HG02798 (cell line): Measurements from ENCODE around the gene MMP15.
"Not testable (repeated sequence)": the region's sequence is repeated elsewhere in the genome, so short reads cannot be mapped to it uniquely, and the experiment has no call there.

Experiments
- ATAC-seq: cut with Tn5 transposase; IDR thresholded peaks from one replicate; pipeline ENCODE4 v1.9.1; 2021; ENCODE audit warnings: mild to moderate bottlenecking; ENCODE audit not compliant: unreplicated experiment, poor library complexity

Gene MMP15

DNA sequence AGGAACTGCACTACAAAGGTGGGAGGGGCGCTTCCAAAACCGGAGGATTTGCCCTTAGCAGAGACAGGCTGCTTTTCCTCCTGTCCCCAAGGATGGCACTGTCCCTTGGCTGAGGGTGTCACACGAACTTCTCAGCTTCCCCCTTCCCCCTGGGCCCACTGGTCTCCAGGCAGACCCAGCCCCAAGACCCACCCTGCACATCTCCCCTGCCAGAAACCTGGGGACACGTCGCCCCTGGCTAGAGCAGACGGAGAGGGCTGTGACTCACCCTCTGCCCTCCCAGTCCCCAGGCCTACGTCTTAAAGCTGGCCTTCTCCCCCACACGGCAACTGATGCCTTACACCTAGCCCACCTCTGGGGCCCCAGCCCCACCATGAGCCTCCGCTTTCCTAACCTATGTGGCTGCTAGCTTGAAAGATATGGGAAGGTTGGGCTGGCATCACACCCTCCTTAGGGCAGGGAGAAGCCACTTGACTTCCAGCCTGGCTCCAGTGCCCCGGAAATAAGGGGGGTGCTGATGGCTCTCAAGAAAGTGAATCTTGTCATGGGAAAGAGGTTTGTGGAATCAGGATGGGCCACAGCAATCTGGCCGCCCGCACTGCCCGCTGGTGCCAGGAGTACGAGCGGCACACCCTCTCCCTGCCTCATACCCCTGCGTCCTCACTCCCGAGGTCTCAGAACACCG lies 29.7 kb upstream of the MMP15 start:
- no peak for ATAC-seq

DNA sequence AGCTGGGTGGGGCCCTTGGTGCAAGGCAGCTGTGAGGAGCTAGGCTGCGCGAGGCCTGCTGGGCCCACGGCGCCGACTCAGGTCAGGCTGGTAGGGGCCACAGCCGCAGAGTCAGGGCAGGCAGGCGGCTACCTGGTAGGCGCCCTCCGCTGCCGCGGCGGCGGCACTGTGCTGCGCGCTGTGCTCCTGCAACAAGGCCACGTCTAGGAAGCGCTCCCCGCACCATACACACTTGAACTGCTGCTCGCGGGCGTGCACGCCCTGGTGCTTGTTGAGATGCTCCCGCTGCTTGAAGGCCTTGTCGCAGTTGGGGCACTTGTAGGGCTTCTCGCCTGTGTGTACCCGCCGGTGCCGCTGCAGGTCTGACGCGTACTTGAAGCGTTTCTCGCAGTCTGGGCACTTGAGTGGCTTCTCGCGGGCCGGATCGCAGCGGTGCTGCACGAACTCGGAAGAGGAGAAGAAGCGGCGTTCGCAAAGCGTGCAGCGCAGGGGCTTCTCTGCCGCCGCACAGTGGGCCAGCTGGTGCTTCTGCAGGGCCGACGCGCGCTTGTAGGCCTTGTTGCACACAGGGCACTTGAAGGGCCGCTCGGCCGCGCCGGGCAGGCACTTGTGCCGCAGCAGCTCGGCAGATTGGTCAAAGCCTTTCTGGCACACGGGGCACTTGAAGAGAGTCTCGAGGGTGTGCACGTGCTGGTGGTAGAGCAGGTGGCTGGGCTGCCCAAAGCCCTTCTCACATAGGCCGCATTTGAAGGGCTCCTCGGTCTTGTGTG lies 29.0 kb upstream of the MMP15 start:
- no peak for ATAC-seq

DNA sequence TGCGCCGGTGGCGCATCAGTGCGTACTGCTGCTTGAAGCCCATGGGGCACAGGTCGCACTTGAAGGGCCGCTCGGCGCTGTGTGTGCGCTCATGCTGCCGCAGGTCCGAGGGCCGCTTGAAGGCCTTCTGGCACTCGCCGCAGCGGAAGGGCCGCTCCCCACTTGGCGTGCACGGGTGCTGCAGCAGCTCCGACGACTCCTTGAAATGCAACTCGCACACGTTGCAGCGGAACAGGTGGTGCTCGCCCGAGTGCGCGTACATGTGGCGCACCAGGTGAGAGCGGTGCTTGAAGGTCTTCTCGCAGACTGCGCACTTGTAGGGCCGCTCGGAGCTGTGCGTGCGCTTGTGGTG lies 28.4 kb upstream of the MMP15 start:
- ATAC-seq, result no peak

DNA sequence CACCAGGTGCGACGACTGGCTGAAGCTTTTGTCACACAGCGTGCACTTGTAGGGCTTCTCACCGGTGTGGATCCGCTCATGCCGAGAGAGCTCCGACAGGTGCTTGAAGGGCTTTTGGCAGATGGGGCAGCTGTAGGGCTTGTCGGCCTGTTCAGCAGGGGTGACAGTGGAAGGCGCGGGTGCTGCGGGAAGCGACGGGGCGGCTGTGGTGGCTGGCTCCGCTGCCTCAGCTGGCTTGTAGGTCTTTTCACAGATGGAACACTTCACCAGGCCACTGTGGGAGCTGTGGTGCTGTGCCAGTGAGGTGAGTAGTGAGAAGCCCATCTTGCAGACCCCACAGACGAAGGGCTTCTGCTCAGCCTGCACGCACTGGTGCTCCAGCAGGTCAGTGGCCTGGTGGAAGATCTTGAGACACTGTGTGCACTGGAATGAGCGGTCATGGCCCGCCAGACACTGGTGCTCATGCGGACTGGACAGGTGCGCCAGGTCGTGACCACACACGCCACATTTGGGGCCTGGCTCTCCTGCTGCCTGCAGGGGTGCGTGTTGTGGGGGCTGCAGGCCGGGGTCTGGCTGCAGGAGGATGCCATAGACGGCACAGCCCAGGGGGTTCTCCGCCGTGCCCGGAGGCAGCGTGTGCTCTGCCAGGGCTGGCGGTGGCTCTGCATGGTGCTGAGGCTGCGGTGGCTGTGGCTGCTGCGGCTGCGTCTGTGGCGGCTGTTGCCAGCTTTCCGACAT lies 27.9 kb upstream of the MMP15 start:
- ATAC-seq, result no peak

DNA sequence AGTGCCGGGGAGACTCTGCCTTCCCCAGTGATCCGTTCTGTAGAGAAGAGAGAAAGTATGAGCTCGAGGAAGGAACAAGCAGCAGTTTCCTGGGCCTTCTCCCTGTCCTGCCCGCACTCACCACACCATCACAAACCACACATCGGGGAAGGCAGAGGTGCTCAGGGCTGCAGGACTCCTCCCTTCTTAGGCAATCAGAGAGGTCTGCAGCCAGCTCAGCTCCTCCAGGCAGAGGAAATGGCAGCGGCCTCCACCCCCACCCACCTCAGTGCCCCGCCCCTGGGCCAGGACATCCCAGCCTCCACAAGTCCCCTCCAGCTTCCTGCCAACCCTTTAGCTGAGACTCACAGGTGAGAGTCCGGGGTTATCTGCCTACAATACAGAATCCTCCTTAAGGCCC lies 27.1 kb upstream of the MMP15 start:
- ATAC-seq, result no peak

DNA sequence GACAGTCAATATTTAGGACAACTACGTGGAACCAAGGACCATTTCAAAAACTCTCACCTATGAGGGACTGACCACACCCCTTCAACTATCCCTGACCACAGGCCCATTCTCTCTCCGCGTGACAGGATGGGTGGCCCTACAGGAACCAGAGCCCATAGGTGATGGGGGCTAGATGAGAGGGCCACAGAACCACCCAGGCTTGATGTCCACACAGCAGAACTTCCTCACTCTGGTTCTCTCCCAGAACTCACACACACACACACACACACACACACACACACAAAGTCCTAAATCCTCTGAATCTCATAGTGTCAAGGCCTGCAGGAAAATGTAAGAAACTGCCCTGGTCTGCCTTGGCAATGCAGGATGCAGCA lies 26.6 kb upstream of the MMP15 start:
- no peak for ATAC-seq

DNA sequence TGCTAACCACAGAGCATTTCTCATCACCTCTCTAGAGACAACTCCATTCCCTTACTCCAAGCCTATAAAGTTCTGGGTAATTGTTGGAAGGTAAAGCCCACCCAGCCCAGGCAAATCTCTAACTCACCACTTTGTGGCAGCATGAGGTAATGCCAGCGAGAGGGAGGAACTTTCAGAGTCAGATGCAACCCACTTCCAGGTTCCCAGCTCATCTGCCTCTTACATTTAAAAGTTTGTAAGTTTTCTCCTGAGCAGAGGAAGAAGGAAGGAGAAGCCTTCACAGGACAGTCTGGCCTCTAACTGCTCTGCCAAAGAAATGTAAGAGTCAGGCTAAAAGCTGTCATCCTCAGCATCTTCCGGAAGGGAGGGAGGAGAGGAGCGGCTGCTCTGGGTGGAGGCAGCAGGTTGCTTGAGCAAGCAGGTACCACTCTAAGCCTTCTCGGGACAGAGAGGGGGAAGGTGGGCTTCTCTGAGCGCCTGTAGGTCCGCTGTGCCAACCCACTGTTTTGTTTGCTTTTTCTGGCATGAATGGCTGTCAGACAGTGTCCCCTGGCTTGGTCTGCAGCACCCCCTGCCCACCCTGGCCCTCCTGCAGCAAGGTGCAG lies 26.1 kb upstream of the MMP15 start:
- ATAC-seq, result no peak

DNA sequence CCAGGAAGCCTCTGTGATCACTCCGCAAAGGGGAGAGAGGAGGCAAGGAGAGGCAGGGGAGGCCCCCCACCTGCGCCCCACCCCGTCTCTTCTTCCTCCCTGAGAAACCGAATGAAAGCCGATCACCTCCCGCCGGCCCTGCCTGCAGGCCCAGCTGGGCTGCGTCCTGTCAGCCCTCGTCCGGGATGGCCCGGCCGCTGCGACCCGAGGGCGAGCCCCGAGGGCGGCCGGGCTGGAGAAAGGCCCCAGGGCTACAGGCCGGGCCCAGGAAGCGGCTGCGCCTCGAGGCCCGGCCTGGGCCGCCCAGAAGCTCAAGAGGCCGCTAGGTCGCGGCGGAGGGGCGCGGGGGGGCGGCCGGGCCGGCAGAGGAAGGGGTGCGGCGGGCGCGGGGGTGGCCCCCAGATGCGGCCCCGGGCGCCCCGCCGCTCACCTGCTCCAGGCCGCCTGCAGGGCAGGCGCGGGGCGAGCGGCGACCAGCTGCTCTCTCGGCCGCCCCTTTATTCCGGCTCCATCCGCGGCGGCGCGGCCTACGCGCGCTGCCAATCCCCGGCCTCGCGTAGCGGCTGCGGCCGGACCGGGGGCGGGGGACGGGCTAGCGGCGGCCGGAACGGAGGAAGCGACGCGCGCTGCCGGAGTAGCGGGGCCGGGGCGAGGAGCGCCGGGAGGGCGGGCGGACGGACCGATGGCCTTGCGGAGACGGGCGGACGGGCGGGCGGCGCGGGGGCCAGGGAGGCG lies 25.4 kb upstream of the MMP15 start, which contains the start of gene ZNF319:
ZNF319 (minus strand) TSS at position 702 of the 735 bp plus-strand sequence. CDS start 2,407 bp downstream, outside the sequence.
- peak; percentile 24 for ATAC-seq

DNA sequence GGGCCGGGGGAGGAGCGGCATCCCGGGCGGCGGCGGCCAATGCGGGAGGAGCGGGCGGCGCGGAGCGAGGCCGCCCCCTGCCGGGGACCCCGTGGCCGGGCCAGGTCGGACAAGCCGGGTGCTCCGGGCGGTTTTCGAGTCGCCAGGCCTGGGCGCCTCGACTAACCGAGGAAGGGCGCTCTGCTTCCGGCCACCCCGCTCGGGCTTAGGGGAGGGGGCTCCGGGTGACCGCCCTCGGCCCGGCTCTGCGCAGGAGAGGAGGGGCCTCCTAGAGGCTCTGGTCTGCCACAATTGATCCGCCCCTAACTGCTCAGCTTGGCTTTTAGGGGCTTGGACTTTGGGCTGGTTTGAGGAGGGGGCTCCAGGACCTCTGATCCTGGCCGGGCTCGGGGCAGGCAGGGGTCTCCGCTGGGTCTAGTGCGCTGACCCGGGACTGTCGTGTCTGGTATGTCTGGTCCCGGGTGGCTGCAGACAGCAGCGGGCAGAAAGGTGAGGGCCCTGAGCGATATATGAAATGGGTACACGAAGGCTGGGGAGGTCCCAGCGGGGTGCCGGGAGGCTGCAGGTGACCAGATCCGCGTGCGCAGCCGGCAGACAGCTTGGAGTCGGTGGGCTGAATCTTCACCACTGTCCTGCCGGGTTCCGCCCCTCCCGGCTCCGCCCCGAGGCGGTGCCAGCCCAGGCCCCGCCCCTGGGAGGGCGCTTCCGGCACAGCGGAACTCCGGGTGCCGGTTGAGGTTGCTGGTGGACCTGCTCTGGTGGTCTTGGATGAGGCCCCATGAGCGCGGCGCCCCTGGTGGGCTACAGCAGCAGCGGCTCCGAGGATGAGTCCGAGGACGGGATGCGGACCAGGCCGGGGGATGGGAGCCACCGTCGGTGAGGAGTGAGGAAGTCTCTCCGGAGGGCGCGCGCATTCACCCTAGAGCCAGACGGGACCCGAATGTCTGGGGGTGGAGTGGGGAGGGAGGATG lies 24.6 kb upstream of the MMP15 start, which contains the start of gene USB1:
USB1 (plus strand) TSS at position 702 of the 971 bp plus-strand sequence; CDS start at position 779, 77 bp downstream.
- ATAC-seq, result peak; percentile 81

DNA sequence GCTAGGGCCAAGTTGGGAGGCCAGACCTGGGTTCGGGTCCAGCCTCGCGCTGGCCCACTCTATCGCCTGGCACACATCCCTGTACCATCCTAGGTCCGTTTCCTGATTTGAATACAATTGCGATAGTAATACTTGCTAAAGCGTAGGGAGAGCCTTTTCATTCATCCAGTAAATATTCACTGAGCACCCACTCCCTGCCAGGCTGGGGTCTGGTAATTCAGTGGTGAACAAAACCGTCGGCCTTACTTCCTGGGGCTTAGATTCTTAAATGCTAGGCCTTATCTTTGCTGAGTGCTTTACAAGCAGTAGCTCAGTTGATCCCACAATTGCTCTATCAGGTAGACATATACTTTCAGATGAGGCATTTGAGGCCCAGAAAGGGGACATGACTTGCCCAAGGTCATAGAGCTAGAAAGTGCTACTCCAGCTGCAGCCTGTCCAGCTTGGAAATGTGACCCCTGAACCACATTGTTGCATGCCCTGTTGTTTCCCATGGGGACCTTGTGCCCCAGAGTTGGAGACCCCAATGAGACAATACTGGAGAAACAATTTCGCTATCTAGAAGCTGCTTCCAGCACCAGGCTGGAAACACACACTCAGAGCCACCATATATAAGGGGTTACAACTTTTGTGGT lies 23.7 kb upstream of the MMP15 start:
- no peak for ATAC-seq

DNA sequence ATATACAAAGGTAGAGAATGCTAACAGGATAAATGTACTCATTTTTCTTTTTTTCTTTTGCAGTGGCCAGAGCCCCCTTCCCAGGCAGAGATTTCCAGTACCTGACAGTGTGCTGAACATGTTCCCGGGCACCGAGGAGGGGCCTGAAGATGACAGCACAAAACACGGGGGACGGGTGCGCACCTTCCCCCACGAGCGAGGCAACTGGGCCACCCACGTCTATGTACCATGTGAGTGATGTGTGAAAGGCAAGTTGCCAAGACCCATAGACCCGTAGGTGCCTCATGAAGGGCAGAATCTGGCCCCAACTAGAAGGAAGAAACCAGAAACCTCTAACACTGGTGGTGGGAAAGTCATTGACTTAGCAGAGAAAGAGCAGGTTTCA lies 23.1 kb upstream of the MMP15 start:
- ATAC-seq, result no peak

DNA sequence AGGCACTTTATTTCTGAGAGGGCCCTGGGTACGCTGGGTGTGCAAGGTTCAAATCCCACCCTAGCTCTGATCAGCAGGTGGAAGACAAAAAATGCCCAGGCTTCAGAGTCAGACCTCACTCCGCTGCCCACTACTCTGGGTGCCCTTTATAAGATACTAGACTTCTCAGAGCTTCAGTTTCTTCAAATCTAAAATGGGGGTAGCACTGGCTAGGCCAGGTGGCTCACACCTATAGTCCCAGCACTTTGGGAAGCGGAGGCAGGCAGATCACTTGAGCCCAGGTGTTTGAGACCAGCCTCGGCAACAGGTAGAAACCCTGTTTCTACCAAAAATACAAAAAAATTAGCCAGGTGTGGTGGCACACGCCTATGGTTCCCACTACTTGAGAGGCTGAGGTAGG lies 22.6 kb upstream of the MMP15 start:
- no peak for ATAC-seq

DNA sequence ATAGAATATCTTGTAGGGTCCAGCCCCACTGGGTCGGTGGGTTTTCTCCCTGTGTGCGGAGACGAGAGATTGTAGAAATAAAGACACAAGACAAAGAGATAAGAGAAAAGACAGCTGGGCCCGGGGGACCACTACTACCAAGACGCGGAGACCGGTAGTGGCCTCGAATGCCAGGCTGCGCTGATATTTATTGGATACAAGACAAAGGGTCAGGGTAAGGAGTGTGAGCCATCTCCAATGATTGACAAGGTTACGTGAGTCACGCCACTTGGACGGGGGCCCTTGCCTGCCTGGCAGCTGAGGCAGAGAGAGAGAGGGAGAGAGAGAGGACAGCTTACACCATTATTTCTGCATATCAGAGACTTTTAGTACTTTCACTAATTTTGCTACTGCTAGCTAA lies 20.8 kb upstream of the MMP15 start:
- ATAC-seq, result not testable (repeated sequence)

DNA sequence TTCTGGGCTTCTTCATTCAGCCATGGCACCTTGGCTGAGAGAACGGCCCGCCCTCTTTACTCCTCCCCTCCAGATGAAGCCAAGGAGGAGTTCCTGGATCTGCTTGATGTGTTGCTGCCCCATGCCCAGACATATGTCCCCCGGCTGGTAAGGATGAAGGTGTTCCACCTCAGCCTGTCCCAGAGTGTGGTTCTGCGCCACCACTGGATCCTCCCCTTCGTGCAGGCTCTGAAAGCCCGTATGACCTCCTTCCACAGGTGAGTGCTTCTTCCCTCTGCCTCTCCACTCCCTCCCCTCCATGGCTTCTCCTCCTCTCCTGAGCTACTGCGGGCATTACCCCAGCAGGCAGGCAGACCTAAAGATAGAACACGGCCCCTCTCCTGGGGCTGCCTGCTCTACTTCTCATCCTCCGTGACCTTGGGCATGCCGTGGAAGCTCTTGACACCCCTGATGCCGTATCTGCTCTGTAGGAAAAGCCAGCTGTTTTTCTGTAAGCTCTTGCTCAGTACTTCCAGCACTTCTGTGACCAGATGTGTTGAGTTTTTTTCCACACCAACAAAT lies 15.6 kb upstream of the MMP15 start:
- no peak for ATAC-seq

DNA sequence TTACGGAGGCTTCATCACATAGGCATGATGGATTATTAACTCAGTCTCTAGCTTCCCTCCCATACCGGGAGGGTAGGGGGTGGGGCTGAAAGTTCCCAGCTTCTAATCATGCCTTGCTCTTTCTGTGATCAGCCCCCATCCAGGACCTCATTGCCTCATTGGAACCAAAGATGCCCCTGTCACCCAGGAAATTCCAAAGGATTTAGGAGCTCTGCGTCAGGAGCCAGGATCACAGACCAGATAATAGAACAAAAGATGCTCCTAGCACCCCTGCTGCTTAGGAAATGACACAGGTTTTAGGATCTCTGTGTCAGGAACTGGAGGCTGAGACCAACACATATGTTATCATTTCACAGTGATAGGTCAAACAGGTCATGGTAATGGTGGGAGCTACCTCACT lies 14.7 kb upstream of the MMP15 start:
- ATAC-seq, result no peak

DNA sequence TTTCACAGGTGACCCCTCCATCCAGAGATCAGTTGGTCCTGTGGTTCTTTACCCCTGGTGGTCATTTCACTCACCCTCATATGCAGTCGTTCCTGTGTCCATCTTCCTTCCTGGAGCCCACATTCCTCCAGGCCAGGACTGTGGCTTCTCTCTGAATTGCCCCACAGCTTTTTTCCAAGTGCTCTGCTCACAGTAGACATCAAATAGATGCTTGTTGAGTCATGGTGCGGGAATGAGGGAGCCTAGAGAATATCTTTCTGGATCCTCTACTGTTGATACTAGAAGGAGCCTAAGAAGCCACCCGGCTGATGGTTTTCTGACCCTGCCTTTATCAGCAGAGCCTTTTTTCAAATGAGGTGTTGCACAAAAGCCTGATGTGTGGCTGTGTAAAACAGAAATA lies 13.9 kb upstream of the MMP15 start:
- ATAC-seq, result no peak

DNA sequence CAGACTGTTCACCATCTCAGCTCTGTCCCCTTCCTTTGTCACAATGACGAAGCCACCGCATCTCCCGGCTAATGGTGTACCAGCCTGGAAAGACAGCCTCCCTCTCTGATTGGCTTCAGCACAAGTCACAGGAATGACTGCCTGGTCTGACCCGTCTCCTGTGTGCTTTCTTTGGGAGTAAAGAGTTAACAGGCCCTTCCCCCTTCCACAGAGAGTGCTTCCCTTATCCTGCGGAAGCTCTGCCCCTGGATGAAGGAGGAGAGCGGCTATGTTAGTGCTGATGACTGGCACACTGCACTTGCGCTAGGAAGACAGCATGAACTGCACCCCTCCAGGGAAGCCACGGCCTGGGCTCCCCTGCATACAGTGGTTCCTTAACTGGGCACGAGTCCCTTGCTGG lies 13.1 kb upstream of the MMP15 start:
- ATAC-seq, result no peak

DNA sequence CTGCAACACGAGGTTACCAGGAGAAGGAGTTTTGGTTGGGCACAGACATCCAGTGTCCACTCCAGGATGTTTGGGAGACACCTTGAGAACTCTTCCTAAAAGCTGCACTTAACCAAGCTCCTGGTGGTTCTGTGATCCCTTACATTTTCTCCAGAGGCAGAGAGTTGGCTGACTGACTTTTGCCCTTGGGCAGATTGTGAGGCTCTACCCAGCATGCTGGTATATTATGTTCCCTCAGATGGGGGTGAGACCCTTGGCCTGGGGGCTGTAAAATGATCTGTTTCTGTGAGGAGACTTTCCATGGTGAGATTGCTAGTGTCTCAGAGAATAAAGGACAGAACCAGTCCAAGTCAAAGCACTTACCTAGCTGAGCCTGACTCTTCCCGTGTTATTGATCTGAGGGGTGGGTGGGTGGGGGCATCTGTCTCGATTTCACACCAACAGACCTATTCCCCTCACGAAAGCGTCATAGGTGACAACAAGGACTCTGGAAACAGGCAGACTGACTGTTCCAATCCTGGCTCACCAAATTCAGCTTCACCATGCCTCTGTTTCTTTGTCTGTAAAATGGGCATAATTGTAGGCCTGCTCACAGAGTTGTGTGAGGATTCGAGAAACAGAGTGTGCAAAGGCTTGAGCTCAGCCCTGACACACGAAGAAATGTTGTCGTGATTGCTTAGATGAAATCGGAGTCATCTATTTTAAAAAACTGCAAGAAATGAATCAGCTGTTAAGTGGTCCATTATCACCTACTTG lies 12.2 kb upstream of the MMP15 start:
- no peak for ATAC-seq
